Natural killer cell (primary cell): ENCODE results near the gene LAMA1. TPM values are rescaled to one million over a fixed set of nuclear protein-coding genes. Genes with fewer than 3 reads are reported as not detected.

Experiments used
- ATAC-seq, 3 donors: fragments of 150-1000 bp in 2 of 3; fragments of 200-7000 bp in 1 of 3; cut with Tn5 transposase; 1 replicate in 1 of 3; 2 replicates in 2 of 3; pipeline ENCODE4 v1.10.0; 2021; ENCODE audit warnings: mild to moderate bottlenecking in 2 of 3, moderate library complexity in 2 of 3
- DNase-seq, 2 donors: peaks; one replicate each; pipeline versions ENCODE4 v3.0.0 to v3.0.0-alpha.2; 2013 to 2021; ENCODE audit warnings: mixed read lengths in 1 of 2
- H3K27ac ChIP-seq: one replicate; pipeline ENCODE4 v1.5.1; 2013; ENCODE audit warnings: mild to moderate bottlenecking, low read length
- H3K27me3 ChIP-seq: one replicate; pipeline ENCODE4 v1.6.1; 2013; ENCODE audit warnings: low read length; ENCODE audit not compliant: control insufficient read depth, insufficient read depth
- H3K36me3 ChIP-seq: one replicate; pipeline ENCODE4 v1.6.1; 2013; ENCODE audit warnings: low read length; ENCODE audit not compliant: control insufficient read depth, insufficient read depth
- H3K4me1 ChIP-seq: one replicate; pipeline ENCODE4 v1.6.1; 2013; ENCODE audit warnings: low read length; ENCODE audit not compliant: control insufficient read depth, insufficient read depth
- H3K4me3 ChIP-seq: one replicate; pipeline ENCODE4 v1.5.1; 2013; ENCODE audit warnings: low read length
- H3K9me3 ChIP-seq: one replicate; pipeline ENCODE4 v1.6.1; 2013; ENCODE audit warnings: low read length; ENCODE audit not compliant: control insufficient read depth, insufficient read depth
- H3K27ac Mint-ChIP-seq, 2 donors: one replicate each; pipeline ENCODE4 v1.8.0; 2022; ENCODE audit warnings: mild to moderate bottlenecking in 2 of 2, mixed read lengths in 2 of 2, moderate library complexity in 1 of 2
- H3K27me3 Mint-ChIP-seq, 2 donors: one replicate each; pipeline ENCODE4 v1.8.0; 2022; ENCODE audit warnings: low read depth in 2 of 2, mixed read lengths in 2 of 2
- H3K36me3 Mint-ChIP-seq: one replicate; pipeline ENCODE4 v1.8.0; 2022; ENCODE audit warnings: mixed read lengths
- H3K4me1 Mint-ChIP-seq, 2 donors: one replicate each; pipeline ENCODE4 v1.8.0; 2022; ENCODE audit warnings: mixed read lengths in 2 of 2
- H3K4me3 Mint-ChIP-seq: one replicate; pipeline ENCODE4 v1.8.0; 2022; ENCODE audit warnings: mild to moderate bottlenecking, moderate library complexity, mixed read lengths
- H3K9me3 Mint-ChIP-seq, 2 donors: one replicate each; pipeline ENCODE4 v1.8.0; 2022; ENCODE audit warnings: mixed read lengths in 2 of 2
- WGBS: methylation state at CpG from one replicate; pipeline ENCODE4 v1.1.7; 2013; ENCODE audit warnings: missing lambda C conversion rate; ENCODE audit not compliant: insufficient coverage; 5-methylcytosine and 5-hydroxymethylcytosine counted together
- intact Hi-C: fragments of 100-400 bp; cut with micrococcal nuclease; formaldehyde crosslinking; loops from one replicate; pipeline ENCODE4 v1.14.2; 2022
- total RNA-seq, 4 donors: library from RNA; stranded (reverse); fragments of 120-200 nt in 1 of 4; gene quantifications; one replicate each; pipeline versions ENCODE4 v1.2.3 to v1.2.4, GENCODE V29; 2013 to 2022
- TF ChIP-seq, protein P1 (sequence below): fragments of 200-600 bp; IDR thresholded peaks from one replicate; pipeline ENCODE4 v1.8.0; 2022; ENCODE audit warnings: antibody characterized with exemption

LAMA1 gene
- total RNA-seq, 3 donors from 2014 or later (not counting 1 experiment from before 2014, with no cell fraction given) = not detected

DNA sequence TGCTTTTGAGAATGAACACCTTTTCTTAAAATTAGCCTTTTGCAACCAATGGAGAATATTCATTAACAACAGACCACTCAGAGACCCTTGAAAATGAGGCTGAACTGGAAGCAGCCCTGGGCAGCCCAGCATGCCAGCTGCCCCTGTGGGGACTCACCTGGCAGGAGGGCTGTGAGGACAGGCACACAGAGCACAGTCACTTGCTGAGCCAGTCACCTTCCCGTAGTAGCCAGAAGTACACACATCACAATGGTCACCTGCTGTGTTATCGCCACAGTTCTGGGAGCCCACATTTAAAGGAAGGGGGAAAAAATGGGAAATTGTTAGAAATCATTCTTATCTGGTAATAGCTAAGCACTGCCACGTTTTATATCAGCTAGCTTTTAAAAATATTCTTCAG is 115.5 kb downstream of the LAMA1 start:
- no peak overlapping the region for H3K4me3 Mint-ChIP-seq
- no peak overlapping the region for H3K27ac Mint-ChIP-seq
- 71% methylated on average over 3 of the region's 3 CpGs for WGBS
- Histone ChIP-seq H3K36me3 (no peaks in the 10 kb centered on the region), H3K4me3 (no peak overlapping the region), H3K9me3 (no peaks in the 10 kb centered on the region), H3K27me3 (no peaks in the 10 kb centered on the region), H3K4me1 (no peaks in the 10 kb centered on the region), H3K27ac (no peak overlapping the region)
- no peaks in the 10 kb centered on the region for H3K27me3 Mint-ChIP-seq
- H3K9me3 Mint-ChIP-seq = peaks cover 2 to 3% of the 10 kb centered on the region in 2 donors
- no peak for ATAC-seq
- DNase-seq = no peak
- intact Hi-C loops = no loop called here
- TF ChIP-seq, protein P1, sequence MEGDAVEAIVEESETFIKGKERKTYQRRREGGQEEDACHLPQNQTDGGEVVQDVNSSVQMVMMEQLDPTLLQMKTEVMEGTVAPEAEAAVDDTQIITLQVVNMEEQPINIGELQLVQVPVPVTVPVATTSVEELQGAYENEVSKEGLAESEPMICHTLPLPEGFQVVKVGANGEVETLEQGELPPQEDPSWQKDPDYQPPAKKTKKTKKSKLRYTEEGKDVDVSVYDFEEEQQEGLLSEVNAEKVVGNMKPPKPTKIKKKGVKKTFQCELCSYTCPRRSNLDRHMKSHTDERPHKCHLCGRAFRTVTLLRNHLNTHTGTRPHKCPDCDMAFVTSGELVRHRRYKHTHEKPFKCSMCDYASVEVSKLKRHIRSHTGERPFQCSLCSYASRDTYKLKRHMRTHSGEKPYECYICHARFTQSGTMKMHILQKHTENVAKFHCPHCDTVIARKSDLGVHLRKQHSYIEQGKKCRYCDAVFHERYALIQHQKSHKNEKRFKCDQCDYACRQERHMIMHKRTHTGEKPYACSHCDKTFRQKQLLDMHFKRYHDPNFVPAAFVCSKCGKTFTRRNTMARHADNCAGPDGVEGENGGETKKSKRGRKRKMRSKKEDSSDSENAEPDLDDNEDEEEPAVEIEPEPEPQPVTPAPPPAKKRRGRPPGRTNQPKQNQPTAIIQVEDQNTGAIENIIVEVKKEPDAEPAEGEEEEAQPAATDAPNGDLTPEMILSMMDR = no peak
- no peaks in the 10 kb centered on the region for H3K36me3 Mint-ChIP-seq
- no peaks in the 10 kb centered on the region for H3K4me1 Mint-ChIP-seq

GRCh38 chr18:7000484-7001096 is 117.0 kb downstream of the LAMA1 start:
- ATAC-seq = no peak
- intact Hi-C loops = no loop called here
- Mint-ChIP-seq H3K4me3 (no peak overlapping the region), H3K27ac (no peak overlapping the region), H3K9me3 (peaks cover 2 to 3% of the 10 kb centered on the region in 2 donors), H3K4me1 (no peaks in the 10 kb centered on the region), H3K36me3 (no peaks in the 10 kb centered on the region), H3K27me3 (no peaks in the 10 kb centered on the region)
- WGBS = 13% methylated on average over 5 of the region's 9 CpGs
- Histone ChIP-seq H3K4me1 (no peaks in the 10 kb centered on the region), H3K36me3 (no peaks in the 10 kb centered on the region), H3K27me3 (no peaks in the 10 kb centered on the region), H3K4me3 (no peak overlapping the region), H3K9me3 (no peaks in the 10 kb centered on the region), H3K27ac (no peak overlapping the region)
- no peak for DNase-seq
- TF ChIP-seq, protein P1 = no peak

- Mint-ChIP-seq H3K4me3 (no peak overlapping the region), H3K36me3 (no peaks in the 10 kb centered on the region), H3K9me3 (peaks cover 0 to 2% of the 10 kb centered on the region in 2 donors), H3K27ac (no peak overlapping the region), H3K27me3 (no peaks in the 10 kb centered on the region), H3K4me1 (no peaks in the 10 kb centered on the region)
- Histone ChIP-seq H3K4me1 (no peaks in the 10 kb centered on the region), H3K36me3 (no peaks in the 10 kb centered on the region), H3K9me3 (no peaks in the 10 kb centered on the region), H3K4me3 (no peak overlapping the region), H3K27me3 (no peaks in the 10 kb centered on the region), H3K27ac (no peak overlapping the region)
- no peak for DNase-seq
- peak in 1 of 3 donors; percentile 55 for ATAC-seq
- TF ChIP-seq, protein P1 = no peak
- WGBS = 69% methylated on average over 8 of the region's 8 CpGs
- intact Hi-C loops = no loop called here
These were observed 119.8 kb downstream of the LAMA1 start for GRCh38 chr18:6997808-6998207.
